LoVo (cell line): ENCODE data around the gene NGEF.
"Not testable (repeated sequence)": the region's sequence is repeated elsewhere in the genome, so short reads cannot be mapped to it uniquely, and the experiment has no call there.

Experiments
- DNase-seq: peaks from one replicate; pipeline ENCODE4 v3.0.0-alpha.2; 2016; ENCODE audit warnings: low spot score

Gene NGEF

GRCh38 chr2:232927032-232927792, 85.8 kb downstream of the NGEF start:
- DNase-seq: no peak

- no peak for DNase-seq
Measured at GRCh38 chr2:232926431-232926939, 86.6 kb downstream of the NGEF start.

GRCh38 chr2:232925821-232926156, 87.3 kb downstream of the NGEF start:
- DNase-seq: no peak

- no peak for DNase-seq
Measured at GRCh38 chr2:232925153-232925820, 87.8 kb downstream of the NGEF start.

- no peak for DNase-seq
Measured at GRCh38 chr2:232924433-232924832, 88.6 kb downstream of the NGEF start.

- DNase-seq: no peak
Measured at GRCh38 chr2:232920760-232921159, 92.3 kb downstream of the NGEF start.

GRCh38 chr2:232920055-232920454, 93.0 kb downstream of the NGEF start:
- no peak for DNase-seq

GRCh38 chr2:232919141-232919540, 93.9 kb downstream of the NGEF start:
- no peak for DNase-seq

GRCh38 chr2:232913903-232914302, 99.2 kb downstream of the NGEF start:
- no peak for DNase-seq

GRCh38 chr2:232911712-232912277, 101.3 kb downstream of the NGEF start:
- DNase-seq: no peak

- no peak for DNase-seq
Measured at GRCh38 chr2:232910376-232910775, 102.7 kb downstream of the NGEF start.

GRCh38 chr2:232908695-232909094, 104.4 kb downstream of the NGEF start:
- DNase-seq: no peak

- DNase-seq: not testable (repeated sequence)
Measured at GRCh38 chr2:232907718-232908085, 105.4 kb downstream of the NGEF start.

- DNase-seq: not testable (repeated sequence)
Measured at GRCh38 chr2:232906867-232907717, 106.0 kb downstream of the NGEF start.

- no peak for DNase-seq
Measured at GRCh38 chr2:232903989-232904388, 109.1 kb downstream of the NGEF start.

- peak; percentile 53 for DNase-seq
Measured at GRCh38 chr2:232901736-232902578, 111.1 kb downstream of the NGEF start.

GRCh38 chr2:232900811-232901735, 112.0 kb downstream of the NGEF start:
- DNase-seq: no peak

- no peak for DNase-seq
Measured at GRCh38 chr2:232898592-232899543, 114.2 kb downstream of the NGEF start.
